H1 (cell line): ENCODE results near the gene TLL1. TPM values are rescaled to one million over a fixed set of nuclear protein-coding genes. Genes with fewer than 3 reads are reported as not detected.

Source experiments
- CTCF ChIA-PET: fragments of 300-600 bp; sonication (Branson Sonifier 250); formaldehyde crosslinking; loops from one replicate; lab custom pipeline; 2021; ENCODE audit not compliant: partially characterized antibody; lab: Charles Lee
- POLR2A ChIA-PET: fragments of 300-600 bp; sonication (Branson Sonifier 250); formaldehyde crosslinking; loops from one replicate; lab custom pipeline; 2021; ENCODE audit warnings: inconsistent platforms; ENCODE audit not compliant: partially characterized antibody; lab: Charles Lee
- DNase-seq, 2 experiments: peaks; one replicate each; pipeline versions ENCODE4 v3.0.0 to v3.0.0-alpha.2; 2010 to 2022; ENCODE audit warnings: low spot score in 2 of 2, low read depth in 1 of 2, mixed read lengths in 1 of 2
- FAIRE-seq: peaks from 2 replicates; lab custom pipeline; 2011; peaks lifted over from hg19 to GRCh38; lab: Jason Lieb, UNC
- H2AFZ ChIP-seq: 2 replicates; pipeline ENCODE4 v1.8.1; 2012; ENCODE audit warnings: low read length, inconsistent platforms
- H2AK5ac ChIP-seq: 2 replicates; pipeline ENCODE4 v1.6.1; 2013; ENCODE audit warnings: low read depth, low read length
- H2BK120ac ChIP-seq: replicated peaks from 2 replicates; pipeline ENCODE3; 2013; ENCODE audit warnings: low read depth, low read length, inconsistent platforms
- H2BK12ac ChIP-seq: 2 replicates; pipeline ENCODE4 v1.6.1; 2013; ENCODE audit warnings: low read depth, low read length
- H2BK15ac ChIP-seq: 2 replicates; pipeline ENCODE4 v1.6.1; 2013; ENCODE audit warnings: low read length
- H2BK20ac ChIP-seq: 2 replicates; pipeline ENCODE4 v1.6.1; 2013; ENCODE audit warnings: low read length
- H2BK5ac ChIP-seq: 2 replicates; pipeline ENCODE4 v1.6.1; 2013; ENCODE audit warnings: low read depth, low read length
- H3K14ac ChIP-seq: 2 replicates; pipeline ENCODE4 v1.6.1; 2013; ENCODE audit warnings: inconsistent platforms; ENCODE audit not compliant: insufficient read length
- H3K18ac ChIP-seq: 2 replicates; pipeline ENCODE4 v1.6.1; 2013; ENCODE audit warnings: low read length; ENCODE audit errors: extremely low read depth
- H3K23ac ChIP-seq: 2 replicates; pipeline ENCODE4 v1.6.1; 2013; ENCODE audit warnings: inconsistent platforms; ENCODE audit not compliant: insufficient read length
- H3K23me2 ChIP-seq: 2 replicates; pipeline ENCODE4 v1.6.1; 2013; ENCODE audit warnings: low read depth, low read length
- H3K27ac ChIP-seq: 2 replicates; pipeline ENCODE4 v1.6.1; 2011; ENCODE audit warnings: low read depth, low read length, inconsistent platforms
- H3K27me3 ChIP-seq, 4 experiments: replicated peaks in 1 of 4; 1 replicate in 1 of 4; 2 replicates in 3 of 4; pipeline versions ENCODE4 v1.6.1 to v1.8.1; 2011 to 2013; ENCODE audit warnings: low read length in 3 of 4, mild to moderate bottlenecking in 3 of 4, inconsistent platforms in 2 of 4, mixed read lengths in 2 of 4, moderate library complexity in 1 of 4; ENCODE audit not compliant: control insufficient read depth in 3 of 4, insufficient read depth in 3 of 4; ENCODE audit errors: extremely low read depth in 1 of 4
- H3K36me3 ChIP-seq, 4 experiments: 2 replicates each; pipeline versions ENCODE4 v1.6.1 to v1.8.1; 2011 to 2013; ENCODE audit warnings: mild to moderate bottlenecking in 4 of 4, low read length in 3 of 4, moderate library complexity in 2 of 4, control low read depth in 1 of 4, inconsistent platforms in 1 of 4; ENCODE audit not compliant: insufficient read depth in 4 of 4, control insufficient read depth in 2 of 4
- H3K4ac ChIP-seq: replicated peaks from 2 replicates; pipeline ENCODE3; 2013; ENCODE audit warnings: low read length, low read depth, mixed read lengths, inconsistent platforms; ENCODE audit not compliant: insufficient read length
- H3K4me1 ChIP-seq, 4 experiments: replicated peaks in 1 of 4; 1 replicate in 1 of 4; 2 replicates in 3 of 4; pipeline versions ENCODE4 v1.6.1 to v1.8.1; 2011 to 2013; ENCODE audit warnings: low read length in 3 of 4, inconsistent platforms in 2 of 4, mixed read lengths in 1 of 4; ENCODE audit not compliant: insufficient read depth in 4 of 4, control insufficient read depth in 3 of 4
- H3K4me2 ChIP-seq, 2 experiments: 2 replicates each; pipeline versions ENCODE4 v1.6.1 to v1.8.1; 2011 to 2013; ENCODE audit warnings: low read depth in 2 of 2, low read length in 2 of 2, control low read depth in 1 of 2, inconsistent platforms in 1 of 2, mild to moderate bottlenecking in 1 of 2; ENCODE audit not compliant: insufficient read depth in 1 of 2
- H3K4me3 ChIP-seq, 4 experiments: fragments of 200-600, 300-600 bp in 1 of 4; sonication (generic), shearing (Covaris generic), sonication (Bioruptor Twin) in 1 of 4; 2 replicates each; pipeline versions ENCODE4 v1.5.1 to v1.8.1; 2011 to 2016; ENCODE audit warnings: low read length in 4 of 4, low read depth in 3 of 4, control low read depth in 2 of 4, inconsistent platforms in 2 of 4, mild to moderate bottlenecking in 2 of 4, mixed read lengths in 1 of 4, moderate library complexity in 1 of 4; ENCODE audit not compliant: insufficient read depth in 2 of 4; ENCODE audit errors: extremely low read depth in 1 of 4
- H3K56ac ChIP-seq: replicated peaks from 2 replicates; pipeline ENCODE3; 2013; ENCODE audit warnings: low read depth, mild to moderate bottlenecking, mixed read lengths, low read length, inconsistent platforms; ENCODE audit not compliant: insufficient read length
- H3K79me1 ChIP-seq: 2 replicates; pipeline ENCODE4 v1.6.1; 2013; ENCODE audit warnings: low read depth, low read length, control low read depth
- H3K79me2 ChIP-seq, 2 experiments: 2 replicates each; pipeline versions ENCODE4 v1.6.1 to v1.8.1; 2012 to 2013; ENCODE audit warnings: low read length in 2 of 2, mild to moderate bottlenecking in 2 of 2, inconsistent platforms in 1 of 2; ENCODE audit not compliant: insufficient read depth in 2 of 2, control insufficient read depth in 1 of 2
- H3K9ac ChIP-seq, 4 experiments: replicated peaks in 1 of 4; 1 replicate in 1 of 4; 2 replicates in 3 of 4; pipeline versions ENCODE4 v1.6.1 to v1.8.1; 2011 to 2013; ENCODE audit warnings: low read depth in 3 of 4, low read length in 3 of 4, control low read depth in 2 of 4, mild to moderate bottlenecking in 2 of 4, moderate library complexity in 2 of 4, inconsistent platforms in 1 of 4; ENCODE audit errors: extremely low read depth in 1 of 4
- H3K9me3 ChIP-seq, 2 experiments: 2 replicates each; pipeline versions ENCODE4 v1.6.1 to v1.8.1; 2012 to 2013; ENCODE audit warnings: mild to moderate bottlenecking in 2 of 2, moderate library complexity in 2 of 2, control low read depth in 1 of 2, inconsistent platforms in 1 of 2, low read depth in 1 of 2, low read length in 1 of 2, mixed read lengths in 1 of 2; ENCODE audit not compliant: insufficient read depth in 2 of 2
- H4K20me1 ChIP-seq, 2 experiments: replicated peaks in 1 of 2; 2 replicates each; pipeline versions ENCODE3 to v1.8.1; 2011 to 2013; ENCODE audit warnings: inconsistent platforms in 2 of 2, low read length in 2 of 2, mild to moderate bottlenecking in 1 of 2; ENCODE audit not compliant: insufficient read depth in 2 of 2, control insufficient read depth in 1 of 2
- H4K5ac ChIP-seq: 2 replicates; pipeline ENCODE4 v1.6.1; 2013; ENCODE audit warnings: low read length, low read depth, mixed read lengths, inconsistent platforms; ENCODE audit not compliant: insufficient read length
- H4K8ac ChIP-seq: 2 replicates; pipeline ENCODE4 v1.8.0; 2013; ENCODE audit warnings: mild to moderate bottlenecking, moderate library complexity, low read length, inconsistent platforms; ENCODE audit not compliant: insufficient read depth; ENCODE audit errors: extremely low read depth
- H4K91ac ChIP-seq: replicated peaks from 2 replicates; pipeline ENCODE3; 2013; ENCODE audit warnings: low read length, mixed read lengths, inconsistent platforms; ENCODE audit not compliant: insufficient read length
- MAX ChIP-seq: IDR thresholded peaks from 2 replicates; pipeline ENCODE4 v1.6.1; 2012; ENCODE audit warnings: inconsistent platforms
- POU5F1 ChIP-seq: IDR thresholded peaks from 2 replicates; pipeline ENCODE4 v1.6.1; 2011; ENCODE audit warnings: low read depth, mild to moderate bottlenecking, low read length, moderate library complexity
- WGBS, 2 experiments: shearing (Covaris generic) in 1 of 2; methylation state at CpG; one replicate each; pipeline versions ENCODE4 v1.1.6 to v1.1.7; 2013 to 2015; ENCODE audit warnings: low lambda C conversion rate in 2 of 2, mixed read lengths in 2 of 2, inconsistent platforms in 1 of 2, low coverage in 1 of 2, missing lambda C conversion rate in 1 of 2; ENCODE audit not compliant: insufficient replicate concordance in 2 of 2, insufficient coverage in 1 of 2, insufficient read length in 1 of 2; ENCODE audit errors: extremely low coverage in 1 of 2, missing lambda C conversion rate in 1 of 2; 5-methylcytosine and 5-hydroxymethylcytosine counted together
- long read RNA-seq, 2 experiments: library from RNA in 1 of 2; library from capped mRNA in 1 of 2; stranded (forward); transcript quantifications; one replicate each; pipeline ENCODE4 v2.0.0, GENCODE V29; 2021; ENCODE audit warnings: inconsistent platforms in 1 of 2
- polyA minus RNA-seq, 3 experiments: library from RNA; depleted of rRNA, polyadenylated mRNA; stranded (reverse); fragments of >200 nt; gene quantifications; 1 replicate in 2 of 3; 2 replicates in 1 of 3; pipeline ENCODE4 v1.2.3, GENCODE V29; 2011
- polyA plus RNA-seq, 7 experiments: library from polyadenylated mRNA; depleted of rRNA in 3 of 7; stranded (reverse) in 5 of 7; unstranded in 2 of 7; fragments of >200 nt in 5 of 7; fragments of 200-250 nt in 2 of 7; gene quantifications; 1 replicate in 5 of 7; 2 replicates in 1 of 7; 4 replicates in 1 of 7; pipeline versions ENCODE4 v1.2.1 to v1.2.3, GENCODE V29; 2011 to 2013; ENCODE audit warnings: missing spikeins in 2 of 7, mixed read lengths in 2 of 7
- total RNA-seq: library from RNA; stranded (reverse); fragmentation: NEBNext Ultra II Directional; extraction: Animal tissue kit (Norgen Biotek cat#: 25700); gene quantifications from 2 replicates; pipeline ENCODE4 v1.2.1, GENCODE V29; 2021

Gene TLL1
- total RNA-seq (0.31 and 1.1 TPM in 2 replicates), polyA plus RNA-seq (2011; rRNA removed) (0.16 and 0.18 TPM in 2 replicates), polyA minus RNA-seq (2011; rRNA and poly(A)+ RNA removed) (0.56 and 1.1 TPM in 2 replicates)
- polyA plus RNA-seq (2011; cell fraction: cytosol; rRNA removed): 0.18 TPM
- 0.71 TPM for polyA plus RNA-seq (2011; cell fraction: nucleus; rRNA removed)
- polyA plus RNA-seq (2012, experiment 1 of 2): 0.25 to 0.56 TPM (median 0.44 TPM) in 4 replicates
- polyA plus RNA-seq (2012, experiment 2 of 2): 0.13 TPM
- polyA plus RNA-seq (2013, experiment 1 of 2): 0.45 TPM
- polyA plus RNA-seq (2013, experiment 2 of 2): 0.48 TPM
- 1.2 TPM for polyA minus RNA-seq (2011; cell fraction: cytosol; rRNA and poly(A)+ RNA removed)
- 2.2 TPM for polyA minus RNA-seq (2011; cell fraction: nucleus; rRNA and poly(A)+ RNA removed)
- long read RNA-seq, experiment 1: 0 reads
- long read RNA-seq, experiment 2: 0 reads

GRCh38 chr4:165872461-165873297 lies at the start of gene TLL1:
TLL1 (plus strand) TSS chr4:165873237; CDS start chr4:165873905, 668 bp downstream.
- H3K4ac ChIP-seq: no peak within 1 kb of the TSS
- no peak within 1 kb of the TSS for H3K14ac ChIP-seq
- peaks cover 16% of the 10 kb centered on the region for H3K23me2 ChIP-seq
- CTCF ChIA-PET: interaction anchor here (1.2 to 1.5 kb wide), 3 partner anchors 12 to 379 kb away, joined by 3 to 4 read pairs (median 3); no protein-coding TSS in a partner anchor
- peaks cover 18 to 49% (median 37%) of the 10 kb centered on the region in 4 experiments for H3K27me3 ChIP-seq
- peak within 1 kb of the TSS; percentile 94 to 95 for H3K4me2 ChIP-seq
- no peaks in the 10 kb centered on the region for H3K79me1 ChIP-seq
- H3K18ac ChIP-seq: peak within 1 kb of the TSS; percentile 6; the same call in 1 of the 2 replicates
- H2AFZ ChIP-seq: peak within 1 kb of the TSS; percentile 61
- H3K4me1 ChIP-seq: peaks cover 3 to 8% (median 5%) of the 10 kb centered on the region in 4 experiments; a peak in 5 of 7 replicates
- no peaks in the 10 kb centered on the region for H3K9me3 ChIP-seq
- H2BK20ac ChIP-seq: no peak within 1 kb of the TSS
- WGBS, 2 experiments: 4% methylated on average over 24 of the region's 24 CpGs; no CpG with 5 or more reads in 1 of the 2 experiments
- H3K9ac ChIP-seq: peak within 1 kb of the TSS in 1 of 4 experiments; percentile 1; a peak in 3 of 7 replicates
- no peak within 1 kb of the TSS for H2AK5ac ChIP-seq
- H4K20me1 ChIP-seq: no peaks in the 10 kb centered on the region
- no peak within 1 kb of the TSS for H2BK120ac ChIP-seq
- H2BK15ac ChIP-seq: no peak within 1 kb of the TSS
- TF ChIP-seq POU5F1: no peak
- TF ChIP-seq MAX: peak; percentile 46
- POLR2A ChIA-PET: no interaction called here
- H2BK12ac ChIP-seq: no peak within 1 kb of the TSS
- no peak within 1 kb of the TSS for H3K23ac ChIP-seq
- FAIRE-seq: no peak
- no peak within 1 kb of the TSS for H2BK5ac ChIP-seq
- no peak within 1 kb of the TSS for H4K8ac ChIP-seq
- no peaks in the 10 kb centered on the region for H3K36me3 ChIP-seq
- no peaks in the 10 kb centered on the region for H3K79me2 ChIP-seq
- no peak within 1 kb of the TSS for H4K5ac ChIP-seq
- no peak within 1 kb of the TSS for H3K56ac ChIP-seq
- peak within 1 kb of the TSS; percentile 67 for H4K91ac ChIP-seq
- H3K4me3 ChIP-seq: peak within 1 kb of the TSS; percentile 58 to 74 (median 64)
- no peak for DNase-seq
- no peak within 1 kb of the TSS for H3K27ac ChIP-seq
